HG03159 (cell line): Measurements from ENCODE around the gene APP.
A peak's percentile ranks its signal among the peaks of the same experiment; 100 is the strongest.

Source experiments
- ATAC-seq: cut with Tn5 transposase; IDR thresholded peaks from one replicate; pipeline ENCODE4 v1.9.1; 2021; ENCODE audit warnings: mild to moderate bottlenecking, moderate library complexity; ENCODE audit not compliant: unreplicated experiment

APP gene

GRCh38 chr21:26130249-26130881 lies 40.2 kb downstream of the APP start:
- no peak for ATAC-seq

GRCh38 chr21:26127918-26128317 lies 42.7 kb downstream of the APP start:
- ATAC-seq = no peak

- ATAC-seq = no peak
Observed at GRCh38 chr21:26127073-26127814, 43.3 kb downstream of the APP start.

GRCh38 chr21:26126168-26126553 lies 44.4 kb downstream of the APP start:
- ATAC-seq = no peak

- ATAC-seq = no peak
Observed at GRCh38 chr21:26125433-26126167, 45.0 kb downstream of the APP start.

- no peak for ATAC-seq
Observed at GRCh38 chr21:26124896-26125295, 45.7 kb downstream of the APP start.

GRCh38 chr21:26124421-26124833 lies 46.1 kb downstream of the APP start:
- no peak for ATAC-seq

GRCh38 chr21:26123012-26123411 lies 47.6 kb downstream of the APP start:
- ATAC-seq = no peak

GRCh38 chr21:26120828-26121227 lies 49.7 kb downstream of the APP start:
- no peak for ATAC-seq

- no peak for ATAC-seq
Observed at GRCh38 chr21:26119906-26120305, 50.7 kb downstream of the APP start.

- no peak for ATAC-seq
Observed at GRCh38 chr21:26118938-26119540, 51.5 kb downstream of the APP start.

- ATAC-seq = no peak
Observed at GRCh38 chr21:26117972-26118367, 52.6 kb downstream of the APP start.

- peak; percentile 47 for ATAC-seq
Observed at GRCh38 chr21:26117324-26117971, 53.1 kb downstream of the APP start.

- ATAC-seq = no peak
Observed at GRCh38 chr21:26116456-26117011, 54.0 kb downstream of the APP start.

GRCh38 chr21:26115899-26116298 lies 54.7 kb downstream of the APP start:
- no peak for ATAC-seq

GRCh38 chr21:26115305-26115704 lies 55.3 kb downstream of the APP start:
- ATAC-seq = no peak

GRCh38 chr21:26112975-26113374 lies 57.6 kb downstream of the APP start:
- no peak for ATAC-seq

GRCh38 chr21:26112127-26112742 lies 58.3 kb downstream of the APP start:
- ATAC-seq = no peak

- no peak for ATAC-seq
Observed at GRCh38 chr21:26110715-26111114, 59.9 kb downstream of the APP start.

GRCh38 chr21:26107429-26107828 lies 63.1 kb downstream of the APP start:
- ATAC-seq = no peak
